Thyroid gland (tissue), 4 donors: Measurements from ENCODE around the gene FGF21. TPM values are rescaled to one million over a fixed set of nuclear protein-coding genes. Genes with fewer than 3 reads are reported as not detected.

Experiments
- DNase-seq, 2 donors: peaks; one replicate each; pipeline ENCODE4 v3.0.0-alpha.2; 2019
- H3K27ac ChIP-seq, 3 donors: fragments of 200-600 bp; sonication (generic); 1 replicate in 2 of 3; 2 replicates in 1 of 3; pipeline ENCODE4 v1.5.1; 2016 to 2019; ENCODE audit warnings: mild to moderate bottlenecking in 1 of 3, moderate library complexity in 1 of 3
- H3K27me3 ChIP-seq: fragments of 200-600 bp; sonication (generic); one replicate; pipeline ENCODE4 v1.5.1; 2019
- H3K36me3 ChIP-seq, 2 donors: fragments of 200-600 bp; sonication (generic); one replicate each; pipeline ENCODE4 v1.5.1; 2016 to 2019
- H3K4me1 ChIP-seq, 2 donors: fragments of 200-600 bp; sonication (generic); one replicate each; pipeline ENCODE4 v1.5.1; 2017 to 2019
- H3K4me3 ChIP-seq, 3 donors: fragments of 200-600 bp; sonication (generic); replicated peaks in 1 of 3; 1 replicate in 2 of 3; 2 replicates in 1 of 3; pipeline ENCODE4 v1.5.1; 2016; ENCODE audit warnings: mild to moderate bottlenecking in 1 of 3
- H3K9me3 ChIP-seq: fragments of 200-600 bp; sonication (generic); one replicate; pipeline ENCODE4 v1.5.1; 2017
- CTCF ChIP-seq, 6 experiments: fragments of 200-600 bp in 3 of 6; fragments of 450-650 bp in 3 of 6; sonication (generic) in 3 of 6; IDR thresholded peaks; one replicate each; pipeline ENCODE4 v1.5.1; 2016 to 2019; ENCODE audit warnings: antibody characterized with exemption in 6 of 6, mild to moderate bottlenecking in 2 of 6, inconsistent platforms in 1 of 6, moderate library complexity in 1 of 6
- POLR2A ChIP-seq, 2 donors: fragments of 450-650 bp; IDR thresholded peaks; one replicate each; pipeline ENCODE4 v1.6.1; 2017; ENCODE audit warnings: antibody characterized with exemption in 2 of 2, mild to moderate bottlenecking in 2 of 2, moderate library complexity in 1 of 2
- WGBS, 2 donors: methylation state at CpG; one replicate each; pipeline ENCODE4 v1.1.5; 2017; 5-methylcytosine and 5-hydroxymethylcytosine counted together
- intact Hi-C: fragments of 100-400 bp; cut with DNase I; formaldehyde crosslinking; loops from one replicate; pipeline ENCODE4 v1.15.1; 2023
- total RNA-seq, 4 donors: library from RNA; depleted of rRNA; stranded (reverse); fragments of >200 nt; gene quantifications; one replicate each; pipeline ENCODE4 v1.2.3, GENCODE V29; 2016

The FGF21 gene
- total RNA-seq, 4 donors from 2014 or later, result not detected

GRCh38 chr19:48798937-48799336 lies 43.6 kb downstream of the FGF21 start:
- no peak overlapping the region for H3K27ac ChIP-seq
- no peak for DNase-seq

GRCh38 chr19:48799358-48800300 lies 44.3 kb downstream of the FGF21 start:
- Histone ChIP-seq H3K9me3 (no peaks in the 10 kb centered on the region), H3K36me3 (peaks cover 0 to 3% of the 10 kb centered on the region in 2 donors), H3K4me1 (peaks cover 4 to 17% of the 10 kb centered on the region in 2 donors), H3K4me3 (no peak overlapping the region), H3K27ac (no peak overlapping the region), H3K27me3 (no peaks in the 10 kb centered on the region)
- intact Hi-C loops, result loop anchor here (5.0 kb wide), 1 partner anchor 173 kb away; no protein-coding TSS in a partner anchor
- TF ChIP-seq CTCF (IDR thresholded peaks at IDR 0.05) (no peak), POLR2A (IDR thresholded peaks at IDR 0.05) (no peak)
- DNase-seq, result no peak
- 90 to 92% methylated on average over 18 to 39 of the region's 44 CpGs for WGBS, 2 donors

More at GRCh38 chr19:48798937-48799336, 43.6 kb downstream of the FGF21 start:
- Histone ChIP-seq H3K36me3 (peaks cover 0 to 3% of the 10 kb centered on the region in 2 donors), H3K9me3 (no peaks in the 10 kb centered on the region), H3K27me3 (no peaks in the 10 kb centered on the region), H3K4me3 (no peak overlapping the region), H3K4me1 (peaks cover 6 to 18% of the 10 kb centered on the region in 2 donors)
- TF ChIP-seq POLR2A (IDR thresholded peaks at IDR 0.05) (no peak), CTCF (IDR thresholded peaks at IDR 0.05) (no peak)
- WGBS, 2 donors, result 48 to 60% methylated on average over 4 of the region's 6 CpGs
- intact Hi-C loops, result loop anchor here (5.0 kb wide), 1 partner anchor 173 kb away; no protein-coding TSS in a partner anchor

GRCh38 chr19:48802623-48803022 lies 47.3 kb downstream of the FGF21 start:
- H3K27me3 ChIP-seq, result no peaks in the 10 kb centered on the region
- intact Hi-C loops, result no loop called here
- no peak overlapping the region for H3K27ac ChIP-seq
- H3K4me3 ChIP-seq, result no peak overlapping the region
- no peaks in the 10 kb centered on the region for H3K9me3 ChIP-seq
- WGBS, 2 donors, result 98 to 100% methylated on average over 2 of the region's 2 CpGs
- no peak for DNase-seq
- TF ChIP-seq POLR2A (IDR thresholded peaks at IDR 0.05), result no peak
- peaks cover 0 to 3% of the 10 kb centered on the region in 2 donors for H3K36me3 ChIP-seq
- no peaks in the 10 kb centered on the region for H3K4me1 ChIP-seq

GRCh38 chr19:48804496-48804895 lies 49.2 kb downstream of the FGF21 start:
- H3K9me3 ChIP-seq, result no peaks in the 10 kb centered on the region
- 78% methylated on average over 8 of the region's 8 CpGs for WGBS, 2 donors
- no peaks in the 10 kb centered on the region for H3K4me1 ChIP-seq
- H3K27ac ChIP-seq, result no peak overlapping the region
- no peak for DNase-seq
- H3K36me3 ChIP-seq, result no peaks in the 10 kb centered on the region
- intact Hi-C loops, result no loop called here
- no peaks in the 10 kb centered on the region for H3K27me3 ChIP-seq
- no peak overlapping the region for H3K4me3 ChIP-seq
- TF ChIP-seq POLR2A (IDR thresholded peaks at IDR 0.05), result no peak
- no peak for TF ChIP-seq CTCF (IDR thresholded peaks at IDR 0.05)

GRCh38 chr19:48805452-48805851 lies 50.1 kb downstream of the FGF21 start:
- 91 to 96% methylated on average over 15 of the region's 15 CpGs for WGBS, 2 donors

More at GRCh38 chr19:48805452-48805851, 50.1 kb downstream of the FGF21 start:
- Histone ChIP-seq H3K4me3 (no peak overlapping the region), H3K4me1 (peaks cover 4 to 7% of the 10 kb centered on the region in 2 donors), H3K27me3 (no peaks in the 10 kb centered on the region), H3K9me3 (no peaks in the 10 kb centered on the region), H3K36me3 (no peaks in the 10 kb centered on the region), H3K27ac (no peak overlapping the region)
- no peak for DNase-seq
- intact Hi-C loops, result no loop called here
- TF ChIP-seq POLR2A (IDR thresholded peaks at IDR 0.05) (no peak), CTCF (IDR thresholded peaks at IDR 0.05) (no peak)
